ENCODE data around the gene ZNF618. TPM values are rescaled to one million over a fixed set of nuclear protein-coding genes. Genes with fewer than 3 reads are reported as not detected.
A peak's percentile ranks its signal among the peaks of the same experiment; 100 is the strongest.

The ZNF618 gene
- polyA plus RNA-seq, 1 donor = 47.9 TPM

GRCh38 chr9:114000671-114001409 lies 124.7 kb downstream of the ZNF618 start:
- DNase-seq = no peak

GRCh38 chr9:114001410-114001685 lies 125.2 kb downstream of the ZNF618 start:
- DNase-seq = no peak

- no peak for DNase-seq
Observed at GRCh38 chr9:114001794-114002261, 125.7 kb downstream of the ZNF618 start.

- no peak for DNase-seq
Observed at GRCh38 chr9:114002271-114002985, 126.3 kb downstream of the ZNF618 start.

- DNase-seq = no peak
Observed at GRCh38 chr9:114002986-114003350, 126.9 kb downstream of the ZNF618 start.

GRCh38 chr9:114003351-114003750 lies 127.2 kb downstream of the ZNF618 start:
- DNase-seq = no peak

- DNase-seq = no peak
Observed at GRCh38 chr9:114003758-114004157, 127.6 kb downstream of the ZNF618 start.

GRCh38 chr9:114004221-114004716 lies 128.2 kb downstream of the ZNF618 start:
- peak; percentile 3 for DNase-seq

- no peak for DNase-seq
Observed at GRCh38 chr9:114005371-114006154, 129.5 kb downstream of the ZNF618 start.

GRCh38 chr9:114006155-114006550 lies 130.0 kb downstream of the ZNF618 start:
- DNase-seq = no peak

- DNase-seq = no peak
Observed at GRCh38 chr9:114006931-114007691, 131.0 kb downstream of the ZNF618 start.

GRCh38 chr9:114007991-114008666 lies 132.0 kb downstream of the ZNF618 start:
- DNase-seq = no peak

- DNase-seq = no peak
Observed at GRCh38 chr9:114008667-114009410, 132.7 kb downstream of the ZNF618 start.

GRCh38 chr9:114011313-114011712 lies 135.2 kb downstream of the ZNF618 start:
- no peak for DNase-seq

- DNase-seq = no peak
Observed at GRCh38 chr9:114012126-114012525, 136.0 kb downstream of the ZNF618 start.

GRCh38 chr9:114014044-114014443 lies 137.9 kb downstream of the ZNF618 start:
- DNase-seq = no peak

- no peak for DNase-seq
Observed at GRCh38 chr9:114015607-114016006, 139.5 kb downstream of the ZNF618 start.

GRCh38 chr9:114016101-114016500 lies 140.0 kb downstream of the ZNF618 start:
- DNase-seq = no peak

- no peak for DNase-seq
Observed at GRCh38 chr9:114016629-114017423, 140.7 kb downstream of the ZNF618 start.

Measured in left kidney (tissue), 2 donors.